Measurements from ENCODE around the gene GPHN. TPM values are rescaled to one million over a fixed set of nuclear protein-coding genes. Genes with fewer than 3 reads are reported as not detected.

Gene GPHN
- total RNA-seq, 1 donor from 2014 or later: 12.9 TPM

DNA sequence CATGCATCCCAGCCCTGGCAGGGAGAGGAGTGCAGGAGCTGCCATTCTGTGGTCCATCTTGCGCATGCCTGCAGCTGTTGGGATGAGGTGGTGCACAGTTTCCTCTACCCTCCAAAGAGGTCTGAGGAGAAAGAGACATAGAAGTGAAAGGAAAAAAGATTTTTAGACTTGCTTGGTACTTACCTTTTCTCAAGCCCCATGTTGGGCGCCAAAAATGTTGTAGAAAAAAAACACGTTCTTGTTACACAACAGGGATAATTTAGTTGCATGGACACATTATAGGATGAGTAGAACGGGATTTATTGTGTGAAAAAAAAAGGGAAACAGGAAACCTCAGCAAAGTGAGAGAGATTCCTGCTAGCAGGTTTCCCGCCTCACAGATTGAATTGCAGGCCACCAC lies 436.9 kb downstream of the GPHN start:
- DNase-seq (ENCODE audit: low read depth): no peak
- TF ChIP-seq, protein P1, sequence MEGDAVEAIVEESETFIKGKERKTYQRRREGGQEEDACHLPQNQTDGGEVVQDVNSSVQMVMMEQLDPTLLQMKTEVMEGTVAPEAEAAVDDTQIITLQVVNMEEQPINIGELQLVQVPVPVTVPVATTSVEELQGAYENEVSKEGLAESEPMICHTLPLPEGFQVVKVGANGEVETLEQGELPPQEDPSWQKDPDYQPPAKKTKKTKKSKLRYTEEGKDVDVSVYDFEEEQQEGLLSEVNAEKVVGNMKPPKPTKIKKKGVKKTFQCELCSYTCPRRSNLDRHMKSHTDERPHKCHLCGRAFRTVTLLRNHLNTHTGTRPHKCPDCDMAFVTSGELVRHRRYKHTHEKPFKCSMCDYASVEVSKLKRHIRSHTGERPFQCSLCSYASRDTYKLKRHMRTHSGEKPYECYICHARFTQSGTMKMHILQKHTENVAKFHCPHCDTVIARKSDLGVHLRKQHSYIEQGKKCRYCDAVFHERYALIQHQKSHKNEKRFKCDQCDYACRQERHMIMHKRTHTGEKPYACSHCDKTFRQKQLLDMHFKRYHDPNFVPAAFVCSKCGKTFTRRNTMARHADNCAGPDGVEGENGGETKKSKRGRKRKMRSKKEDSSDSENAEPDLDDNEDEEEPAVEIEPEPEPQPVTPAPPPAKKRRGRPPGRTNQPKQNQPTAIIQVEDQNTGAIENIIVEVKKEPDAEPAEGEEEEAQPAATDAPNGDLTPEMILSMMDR (IDR thresholded peaks at IDR 0.05; ENCODE audit: insufficient read depth, low read length, poor library complexity, severe bottlenecking): no peak
- Histone ChIP-seq H3K4me3 (ENCODE audit: low read depth, low read length) (no peak overlapping the region), H3K36me3 (ENCODE audit: control insufficient read depth, insufficient read depth, low read length) (no peaks in the 10 kb centered on the region), H3K27me3 (ENCODE audit: control insufficient read depth, insufficient read depth, low read length) (no peaks in the 10 kb centered on the region)

DNA sequence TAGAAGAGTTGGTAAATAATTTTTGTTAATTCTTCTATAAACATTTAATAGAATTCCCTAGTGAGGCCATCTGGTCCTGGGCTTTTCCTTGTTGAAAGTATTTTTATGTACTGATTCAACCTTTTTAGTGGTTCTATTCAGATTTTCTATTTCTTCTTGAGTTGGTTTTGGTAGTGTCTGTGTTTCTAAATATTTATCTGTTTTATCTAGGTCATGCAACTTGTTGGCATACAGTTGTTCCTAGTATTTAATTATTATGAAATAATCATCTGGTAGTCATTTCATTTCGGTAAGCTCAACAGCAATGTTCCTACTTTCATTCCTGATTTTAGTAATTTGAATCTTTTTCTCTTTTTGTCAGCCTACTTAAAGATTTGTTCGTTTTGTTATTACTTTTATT lies 447.2 kb downstream of the GPHN start:
- DNase-seq (ENCODE audit: low read depth): no peak
- Histone ChIP-seq H3K4me3 (ENCODE audit: low read depth, low read length) (no peak overlapping the region), H3K36me3 (ENCODE audit: control insufficient read depth, insufficient read depth, low read length) (no peaks in the 10 kb centered on the region), H3K27me3 (ENCODE audit: control insufficient read depth, insufficient read depth, low read length) (no peaks in the 10 kb centered on the region)
- TF ChIP-seq, protein P1 (IDR thresholded peaks at IDR 0.05; ENCODE audit: insufficient read depth, low read length, poor library complexity, severe bottlenecking): no peak

DNA sequence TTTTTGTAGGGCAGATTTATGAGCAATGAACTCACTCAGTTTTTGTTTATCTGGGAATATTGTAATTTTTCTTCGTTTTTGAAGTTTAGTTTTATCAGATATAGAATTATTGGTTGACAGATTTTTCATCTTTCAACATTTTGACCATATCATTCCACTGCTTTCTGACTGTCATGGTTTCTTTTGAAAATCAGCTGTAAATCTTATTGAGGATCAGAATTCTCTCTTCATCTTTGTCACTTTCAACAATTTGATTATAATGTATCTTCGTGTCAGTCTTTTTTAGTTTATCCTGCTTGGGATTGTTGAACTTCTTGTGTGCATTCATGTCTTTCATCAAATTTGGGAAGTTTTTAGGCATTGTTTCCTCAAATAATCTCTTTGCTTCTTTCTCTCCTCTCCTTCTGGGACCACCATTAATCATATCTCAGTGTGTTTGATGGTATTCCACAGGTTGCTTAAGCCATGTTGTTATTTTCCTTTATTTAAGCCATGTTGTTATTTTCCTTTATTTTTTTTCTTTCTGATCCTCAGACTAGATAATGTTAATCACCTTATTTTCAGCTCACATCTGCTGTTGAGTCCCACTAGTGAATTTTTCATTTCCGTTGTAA lies 451.6 kb downstream of the GPHN start:
- Histone ChIP-seq H3K36me3 (ENCODE audit: control insufficient read depth, insufficient read depth, low read length) (no peaks in the 10 kb centered on the region), H3K4me3 (ENCODE audit: low read depth, low read length) (no peak overlapping the region), H3K27me3 (ENCODE audit: control insufficient read depth, insufficient read depth, low read length) (no peaks in the 10 kb centered on the region)
- TF ChIP-seq, protein P1 (IDR thresholded peaks at IDR 0.05; ENCODE audit: insufficient read depth, low read length, poor library complexity, severe bottlenecking): no peak
- no peak for DNase-seq (ENCODE audit: low read depth)

DNA sequence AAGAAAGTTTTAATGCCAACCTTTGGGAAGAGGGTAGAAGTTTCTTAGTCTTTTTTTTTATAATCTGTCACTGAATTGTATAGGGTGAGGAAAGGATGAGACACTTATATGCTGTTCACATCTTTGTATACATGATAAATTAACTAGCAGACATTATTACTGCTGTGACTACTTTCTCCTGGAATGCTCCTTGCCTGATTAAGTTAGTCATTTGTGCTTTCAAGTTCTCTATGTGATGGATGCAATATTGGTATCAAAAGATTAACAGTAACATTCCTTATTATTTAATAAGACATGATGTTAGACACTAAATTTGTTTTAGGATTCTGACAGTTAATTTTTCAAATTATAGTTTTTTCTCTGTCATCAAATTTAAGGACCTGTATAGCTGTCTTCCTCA lies 457.9 kb downstream of the GPHN start:
- DNase-seq (ENCODE audit: low read depth): no peak
- TF ChIP-seq, protein P1 (IDR thresholded peaks at IDR 0.05; ENCODE audit: insufficient read depth, low read length, poor library complexity, severe bottlenecking): no peak

DNA sequence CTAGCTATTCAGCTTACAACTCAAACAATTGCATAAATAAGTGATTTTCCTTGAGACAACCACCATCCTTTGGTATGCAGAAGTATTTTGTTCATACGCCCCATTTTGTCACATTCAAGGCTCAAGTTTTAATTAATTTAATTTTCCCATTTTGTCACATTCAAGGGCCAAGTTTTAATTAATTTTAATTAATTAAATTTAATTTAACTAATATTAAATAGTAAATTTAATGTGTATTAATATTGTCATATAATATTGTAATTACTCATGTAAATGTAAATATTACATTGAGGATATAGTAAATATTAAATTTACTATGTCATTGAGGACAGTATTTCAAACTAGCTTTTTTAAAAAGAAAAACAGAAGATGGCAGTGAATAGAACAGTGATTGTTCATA lies 464.5 kb downstream of the GPHN start:
- Histone ChIP-seq H3K27me3 (ENCODE audit: control insufficient read depth, insufficient read depth, low read length) (no peaks in the 10 kb centered on the region), H3K4me3 (ENCODE audit: low read depth, low read length) (no peak overlapping the region), H3K36me3 (ENCODE audit: control insufficient read depth, insufficient read depth, low read length) (no peaks in the 10 kb centered on the region)
- TF ChIP-seq, protein P1 (IDR thresholded peaks at IDR 0.05; ENCODE audit: insufficient read depth, low read length, poor library complexity, severe bottlenecking): no peak
- no peak for DNase-seq (ENCODE audit: low read depth)

More for the DNA sequence above, 457.9 kb downstream of the GPHN start:
- Histone ChIP-seq H3K27me3 (ENCODE audit: control insufficient read depth, insufficient read depth, low read length) (no peaks in the 10 kb centered on the region), H3K4me3 (ENCODE audit: low read depth, low read length) (no peak overlapping the region), H3K36me3 (ENCODE audit: control insufficient read depth, insufficient read depth, low read length) (no peaks in the 10 kb centered on the region)

DNA sequence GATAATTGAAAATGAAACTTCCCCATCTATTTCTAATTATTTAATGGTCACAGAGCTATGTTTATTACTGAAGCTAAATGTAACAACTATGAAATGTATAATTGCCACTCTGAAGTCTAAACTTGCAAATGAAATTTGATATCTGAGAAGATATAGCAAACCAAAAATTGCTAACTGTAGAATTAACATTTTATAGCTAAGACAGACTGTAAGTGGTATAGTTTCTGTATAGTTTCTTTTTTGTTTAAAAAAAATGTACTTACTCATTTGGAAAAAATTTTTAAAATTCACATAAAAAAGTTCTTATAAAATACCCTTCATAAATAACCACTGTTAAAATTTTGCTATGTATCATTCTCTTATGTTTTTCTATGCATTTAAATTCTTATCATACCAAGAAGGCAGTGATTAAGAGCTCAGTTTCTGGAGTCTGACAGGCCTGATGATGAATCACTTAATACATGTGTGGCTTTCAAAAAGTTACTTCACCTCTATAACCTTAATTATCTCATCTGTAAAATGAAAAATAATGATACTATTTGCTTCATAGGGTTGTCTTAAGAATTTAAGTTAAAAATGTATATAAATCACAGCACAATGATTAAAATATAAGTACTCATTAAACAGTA lies 466.6 kb downstream of the GPHN start:
- TF ChIP-seq, protein P1 (IDR thresholded peaks at IDR 0.05; ENCODE audit: insufficient read depth, low read length, poor library complexity, severe bottlenecking): no peak

More for the DNA sequence above, 466.6 kb downstream of the GPHN start:
- no peaks in the 10 kb centered on the region for H3K27me3 ChIP-seq (ENCODE audit: control insufficient read depth, insufficient read depth, low read length)
- DNase-seq (ENCODE audit: low read depth): no peak
- H3K4me3 ChIP-seq (ENCODE audit: low read depth, low read length): no peak overlapping the region
- no peaks in the 10 kb centered on the region for H3K36me3 ChIP-seq (ENCODE audit: control insufficient read depth, insufficient read depth, low read length)

Measured in kidney epithelial cell (primary cell).